Cardiac muscle cell (in vitro differentiated cells and primary cell): Measurements from ENCODE around the gene OCSTAMP. TPM values are rescaled to one million over a fixed set of nuclear protein-coding genes. Genes with fewer than 3 reads are reported as not detected.

Experiments used
- DNase-seq, 2 donors: peaks; one replicate each; pipeline versions ENCODE4 v3.0.0 to v3.0.0-alpha.2; 2010 to 2017; ENCODE audit warnings: low read depth in 1 of 2, low spot score in 1 of 2
- H3K27ac ChIP-seq: fragments of 200-600 bp; sonication (generic); 2 replicates; pipeline ENCODE4 v1.5.1; 2016
- H3K27me3 ChIP-seq: fragments of 200-600 bp; sonication (generic); 2 replicates; pipeline ENCODE4 v1.6.0; 2016; ENCODE audit warnings: control low read depth
- H3K36me3 ChIP-seq: fragments of 200-600 bp; sonication (generic); 2 replicates; pipeline ENCODE4 v1.5.1; 2016; ENCODE audit warnings: control low read depth
- H3K4me1 ChIP-seq: fragments of 200-600 bp; sonication (generic); 2 replicates; pipeline ENCODE4 v1.8.1; 2017; ENCODE audit warnings: low read depth, mild to moderate bottlenecking, mixed run types
- H3K4me3 ChIP-seq: fragments of 200-600 bp; sonication (generic); 2 replicates; pipeline ENCODE4 v1.5.1; 2016; ENCODE audit warnings: mild to moderate bottlenecking
- H3K9me3 ChIP-seq: fragments of 200-600 bp; sonication (generic); 2 replicates; pipeline ENCODE4 v1.5.1; 2017; ENCODE audit warnings: low read depth, mild to moderate bottlenecking, control low read depth
- polyA plus RNA-seq: library from polyadenylated mRNA; unstranded; fragments of >200 nt; fragmentation: Nextera tagmentation; extraction: Ambion mirVana; gene quantifications from 2 replicates; pipeline ENCODE4 v1.2.1, GENCODE V29; 2016
- total RNA-seq: library from RNA; depleted of rRNA; stranded (reverse); fragments of >200 nt; gene quantifications from 2 replicates; pipeline ENCODE4 v1.2.3, GENCODE V29; 2016
- TF ChIP-seq, protein P1 (sequence below): IDR thresholded peaks from 2 replicates; pipeline ENCODE4 v1.5.1; 2012; ENCODE audit warnings: low read depth, mild to moderate bottlenecking, low read length

Gene OCSTAMP
- total and polyA plus RNA-seq, 2 experiments from 2014 or later, result not detected

DNA sequence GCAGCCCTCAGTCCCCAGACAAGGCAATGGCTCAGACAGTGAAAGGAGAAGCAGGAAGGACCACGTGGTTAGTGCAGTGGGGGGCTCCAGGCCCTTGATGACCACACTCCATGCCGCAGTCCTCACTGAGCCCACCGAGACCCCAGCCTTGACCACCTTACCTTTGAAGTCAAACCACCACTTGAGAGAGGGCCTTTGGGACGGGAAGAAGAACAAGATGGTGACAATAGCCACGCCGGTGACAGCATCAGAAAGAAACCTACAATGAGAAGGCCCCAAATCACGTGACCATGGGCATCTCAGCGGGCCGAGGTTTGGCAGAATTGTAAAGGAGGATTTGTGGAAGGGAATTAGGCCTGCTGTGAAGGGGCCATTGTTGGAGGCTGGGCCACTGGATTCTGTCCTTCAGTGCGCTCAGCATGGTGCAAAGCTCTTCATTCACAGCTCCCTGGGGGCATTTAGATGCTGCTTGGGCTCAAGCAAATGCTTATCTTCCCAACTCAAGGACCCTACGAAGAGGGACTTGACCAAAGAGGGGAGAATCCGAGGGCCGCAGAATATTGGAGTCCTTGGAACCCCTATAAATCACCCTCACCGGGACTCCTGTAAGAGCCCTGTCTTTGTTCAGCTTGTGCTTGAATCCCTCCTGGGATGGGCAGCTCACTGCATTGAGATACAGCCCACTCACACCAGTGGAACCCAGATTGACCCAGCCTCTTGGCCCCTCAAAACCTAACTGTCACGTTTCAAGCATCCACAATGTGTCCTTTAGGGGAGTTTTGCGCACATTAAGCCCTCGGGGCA, 33.2 kb upstream of the OCSTAMP start:
- Histone ChIP-seq H3K4me3 (no peak overlapping the region), H3K36me3 (no peaks in the 10 kb centered on the region), H3K27ac (no peak overlapping the region), H3K9me3 (no peaks in the 10 kb centered on the region), H3K4me1 (no peaks in the 10 kb centered on the region), H3K27me3 (no peaks in the 10 kb centered on the region)
- TF ChIP-seq, protein P1, sequence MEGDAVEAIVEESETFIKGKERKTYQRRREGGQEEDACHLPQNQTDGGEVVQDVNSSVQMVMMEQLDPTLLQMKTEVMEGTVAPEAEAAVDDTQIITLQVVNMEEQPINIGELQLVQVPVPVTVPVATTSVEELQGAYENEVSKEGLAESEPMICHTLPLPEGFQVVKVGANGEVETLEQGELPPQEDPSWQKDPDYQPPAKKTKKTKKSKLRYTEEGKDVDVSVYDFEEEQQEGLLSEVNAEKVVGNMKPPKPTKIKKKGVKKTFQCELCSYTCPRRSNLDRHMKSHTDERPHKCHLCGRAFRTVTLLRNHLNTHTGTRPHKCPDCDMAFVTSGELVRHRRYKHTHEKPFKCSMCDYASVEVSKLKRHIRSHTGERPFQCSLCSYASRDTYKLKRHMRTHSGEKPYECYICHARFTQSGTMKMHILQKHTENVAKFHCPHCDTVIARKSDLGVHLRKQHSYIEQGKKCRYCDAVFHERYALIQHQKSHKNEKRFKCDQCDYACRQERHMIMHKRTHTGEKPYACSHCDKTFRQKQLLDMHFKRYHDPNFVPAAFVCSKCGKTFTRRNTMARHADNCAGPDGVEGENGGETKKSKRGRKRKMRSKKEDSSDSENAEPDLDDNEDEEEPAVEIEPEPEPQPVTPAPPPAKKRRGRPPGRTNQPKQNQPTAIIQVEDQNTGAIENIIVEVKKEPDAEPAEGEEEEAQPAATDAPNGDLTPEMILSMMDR, result no peak
- no peak for DNase-seq

DNA sequence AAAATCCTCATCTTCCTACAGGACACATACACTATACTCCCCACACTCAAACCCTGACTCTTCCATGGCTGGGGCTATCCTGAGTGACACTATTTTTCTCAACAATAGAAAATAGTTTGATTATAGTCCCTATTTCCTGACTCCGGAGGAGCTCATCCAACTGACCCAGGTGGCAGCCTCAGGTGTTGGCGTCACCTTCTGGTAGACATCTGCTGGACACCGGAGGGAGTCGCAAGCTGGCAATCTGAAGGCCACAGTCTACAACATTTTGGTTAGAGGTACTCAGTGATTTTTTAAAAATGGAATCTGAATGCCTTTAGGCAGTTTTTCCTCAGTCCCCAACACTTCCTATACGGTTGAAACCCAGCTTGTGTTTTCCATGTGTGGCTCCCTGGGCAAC, 32.2 kb upstream of the OCSTAMP start:
- Histone ChIP-seq H3K36me3 (no peaks in the 10 kb centered on the region), H3K9me3 (no peaks in the 10 kb centered on the region), H3K4me3 (no peak overlapping the region), H3K27me3 (no peaks in the 10 kb centered on the region), H3K4me1 (no peaks in the 10 kb centered on the region), H3K27ac (no peak overlapping the region)
- DNase-seq, result no peak
- TF ChIP-seq, protein P1, result no peak

- no peaks in the 10 kb centered on the region for H3K27me3 ChIP-seq
- no peaks in the 10 kb centered on the region for H3K4me1 ChIP-seq
These were observed 30.9 kb upstream of the OCSTAMP start for GRCh38 chr20:46581391-46581790.

DNA sequence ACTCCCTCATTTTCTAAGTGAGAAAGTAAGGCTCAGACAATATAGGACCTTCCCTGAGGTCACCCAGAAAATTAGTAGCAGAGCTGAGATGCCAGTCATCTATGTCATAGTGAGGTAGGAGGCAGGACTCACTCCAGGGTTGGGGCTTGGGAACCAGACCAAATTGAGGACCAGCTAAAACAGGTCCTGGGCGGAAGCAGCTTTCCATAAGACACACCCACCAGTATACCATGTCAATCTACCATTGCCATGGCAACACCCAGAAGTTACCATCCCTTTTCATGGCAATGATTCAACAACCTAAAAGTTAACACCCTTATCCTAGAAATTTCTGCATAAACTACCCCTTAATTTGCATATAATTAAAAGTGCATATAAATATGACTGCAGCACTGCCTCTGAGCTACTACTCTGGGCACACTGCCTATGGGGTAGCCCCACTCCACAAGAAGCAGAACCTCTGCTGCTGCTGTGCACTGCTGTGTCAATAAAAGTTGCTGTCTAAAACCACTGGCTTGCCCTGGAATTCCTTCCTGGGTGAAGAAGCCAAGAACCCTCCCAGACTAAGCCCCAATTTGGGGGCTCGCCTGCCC, 30.3 kb upstream of the OCSTAMP start:
- H3K4me3 ChIP-seq, result no peak overlapping the region
- H3K4me1 ChIP-seq, result no peaks in the 10 kb centered on the region
- H3K27me3 ChIP-seq, result no peaks in the 10 kb centered on the region
- TF ChIP-seq, protein P1, result no peak
- H3K27ac ChIP-seq, result no peak overlapping the region
- no peak for DNase-seq
- no peaks in the 10 kb centered on the region for H3K36me3 ChIP-seq
- H3K9me3 ChIP-seq, result no peaks in the 10 kb centered on the region

More at GRCh38 chr20:46581391-46581790, 30.9 kb upstream of the OCSTAMP start:
- Histone ChIP-seq H3K27ac (no peak overlapping the region), H3K36me3 (no peaks in the 10 kb centered on the region), H3K4me3 (no peak overlapping the region), H3K9me3 (no peaks in the 10 kb centered on the region)
- DNase-seq, result no peak
- TF ChIP-seq, protein P1, result no peak

GRCh38 chr20:46578745-46579144, 28.3 kb upstream of the OCSTAMP start:
- no peaks in the 10 kb centered on the region for H3K36me3 ChIP-seq
- H3K4me1 ChIP-seq, result no peaks in the 10 kb centered on the region
- TF ChIP-seq, protein P1, result no peak

More at GRCh38 chr20:46578745-46579144, 28.3 kb upstream of the OCSTAMP start:
- DNase-seq, result no peak
- no peaks in the 10 kb centered on the region for H3K27me3 ChIP-seq
- no peak overlapping the region for H3K4me3 ChIP-seq
- no peak overlapping the region for H3K27ac ChIP-seq
- H3K9me3 ChIP-seq, result no peaks in the 10 kb centered on the region
